ENCODE data around the gene MYO10.
"Not testable (repeated sequence)": the region's sequence is repeated elsewhere in the genome, so short reads cannot be mapped to it uniquely, and the experiment has no call there.

Gene MYO10

DNA sequence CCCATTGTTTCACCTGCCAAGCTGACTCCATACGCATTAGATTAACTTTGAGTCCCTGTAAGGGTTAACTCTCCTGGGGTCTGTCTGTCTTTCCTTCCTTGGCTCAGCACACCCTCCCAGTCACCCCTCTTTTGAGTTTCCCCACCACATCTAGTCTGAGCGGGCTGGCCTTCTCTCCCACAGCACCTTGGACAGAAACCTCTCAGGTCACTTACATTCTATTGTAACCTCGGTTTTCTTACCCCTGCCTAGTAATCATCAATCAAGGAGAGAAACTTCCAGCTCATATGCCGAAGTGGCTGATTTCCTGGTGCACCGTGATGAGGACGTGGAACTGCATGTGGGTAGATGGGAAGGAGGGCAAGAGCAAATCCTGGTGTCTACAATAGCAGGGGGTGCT is 102.1 kb downstream of the MYO10 start:
- Histone ChIP-seq H3K79me2 (no peaks in the 10 kb centered on the region), H3K9me3 (ENCODE audit: control insufficient read depth, low read length) (no peaks in the 10 kb centered on the region), H2AFZ (no peak overlapping the region), H3K4me2 (ENCODE audit: low read length) (no peak overlapping the region), H3K27me3 (ENCODE audit: control insufficient read depth, insufficient read depth, low read length) (no peaks in the 10 kb centered on the region), H3K4me3 (ENCODE audit: low read depth, low read length) (no peak overlapping the region), H3K27ac (no peak overlapping the region), H3K9ac (no peak overlapping the region), H3K36me3 (ENCODE audit: control insufficient read depth, insufficient read depth, low read length) (no peaks in the 10 kb centered on the region), H3K4me1 (no peaks in the 10 kb centered on the region)
- TF ChIP-seq, protein P1, sequence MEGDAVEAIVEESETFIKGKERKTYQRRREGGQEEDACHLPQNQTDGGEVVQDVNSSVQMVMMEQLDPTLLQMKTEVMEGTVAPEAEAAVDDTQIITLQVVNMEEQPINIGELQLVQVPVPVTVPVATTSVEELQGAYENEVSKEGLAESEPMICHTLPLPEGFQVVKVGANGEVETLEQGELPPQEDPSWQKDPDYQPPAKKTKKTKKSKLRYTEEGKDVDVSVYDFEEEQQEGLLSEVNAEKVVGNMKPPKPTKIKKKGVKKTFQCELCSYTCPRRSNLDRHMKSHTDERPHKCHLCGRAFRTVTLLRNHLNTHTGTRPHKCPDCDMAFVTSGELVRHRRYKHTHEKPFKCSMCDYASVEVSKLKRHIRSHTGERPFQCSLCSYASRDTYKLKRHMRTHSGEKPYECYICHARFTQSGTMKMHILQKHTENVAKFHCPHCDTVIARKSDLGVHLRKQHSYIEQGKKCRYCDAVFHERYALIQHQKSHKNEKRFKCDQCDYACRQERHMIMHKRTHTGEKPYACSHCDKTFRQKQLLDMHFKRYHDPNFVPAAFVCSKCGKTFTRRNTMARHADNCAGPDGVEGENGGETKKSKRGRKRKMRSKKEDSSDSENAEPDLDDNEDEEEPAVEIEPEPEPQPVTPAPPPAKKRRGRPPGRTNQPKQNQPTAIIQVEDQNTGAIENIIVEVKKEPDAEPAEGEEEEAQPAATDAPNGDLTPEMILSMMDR (IDR thresholded peaks at IDR 0.05): no peak

DNA sequence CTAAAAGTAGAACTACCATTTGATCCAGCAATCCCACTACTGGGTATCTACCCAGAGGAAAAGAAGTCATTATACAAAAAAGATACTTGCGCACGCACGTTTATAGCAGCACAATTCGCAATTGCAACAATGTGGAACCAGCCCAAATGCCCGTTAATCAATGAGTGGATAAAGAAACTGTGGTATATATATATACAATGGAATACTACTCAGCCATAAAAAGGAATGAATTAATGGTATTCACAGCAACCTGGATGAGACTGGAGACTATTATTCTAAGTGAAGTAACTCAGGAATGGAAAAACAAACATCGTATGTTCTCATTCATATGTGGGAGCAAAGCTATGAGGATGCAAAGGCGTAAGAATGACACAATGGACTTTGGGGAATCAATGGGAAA is 104.8 kb downstream of the MYO10 start:
- H3K79me2 ChIP-seq; H3K9ac ChIP-seq; H3K4me1 ChIP-seq; H3K4me2 ChIP-seq (ENCODE audit: low read length); H2AFZ ChIP-seq; H3K4me3 ChIP-seq (ENCODE audit: low read depth, low read length); H3K27me3 ChIP-seq (ENCODE audit: control insufficient read depth, insufficient read depth, low read length); H3K9me3 ChIP-seq (ENCODE audit: control insufficient read depth, low read length); H3K36me3 ChIP-seq (ENCODE audit: control insufficient read depth, insufficient read depth, low read length); H3K27ac ChIP-seq: not testable (repeated sequence)

DNA sequence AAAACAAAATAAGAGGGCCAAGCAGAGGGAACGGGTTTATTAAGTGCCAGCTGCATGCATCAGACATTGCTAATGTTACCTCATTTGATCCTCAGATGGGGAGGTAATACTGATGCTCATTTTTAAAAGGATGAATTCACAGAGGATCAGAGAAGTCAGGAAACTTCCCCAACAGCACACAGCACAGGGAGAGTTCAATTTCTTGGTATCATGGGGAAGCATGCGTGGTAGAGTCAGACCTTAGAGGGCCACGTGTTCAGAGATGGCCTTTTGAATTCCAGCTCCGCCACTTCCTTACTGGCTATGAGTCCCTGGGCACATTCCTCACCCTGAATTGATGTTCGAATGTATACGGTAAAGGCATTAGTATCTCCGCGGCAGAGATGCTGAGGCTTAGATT is 108.3 kb downstream of the MYO10 start:
- Histone ChIP-seq H3K27me3 (ENCODE audit: control insufficient read depth, insufficient read depth, low read length) (no peaks in the 10 kb centered on the region), H3K9me3 (ENCODE audit: control insufficient read depth, low read length) (no peaks in the 10 kb centered on the region), H3K4me1 (no peaks in the 10 kb centered on the region), H2AFZ (no peak overlapping the region), H3K4me3 (ENCODE audit: low read depth, low read length) (no peak overlapping the region), H3K4me2 (ENCODE audit: low read length) (no peak overlapping the region), H3K27ac (no peak overlapping the region), H3K79me2 (no peaks in the 10 kb centered on the region), H3K36me3 (ENCODE audit: control insufficient read depth, insufficient read depth, low read length) (no peaks in the 10 kb centered on the region), H3K9ac (no peak overlapping the region)
- TF ChIP-seq, protein P1 (IDR thresholded peaks at IDR 0.05): no peak

DNA sequence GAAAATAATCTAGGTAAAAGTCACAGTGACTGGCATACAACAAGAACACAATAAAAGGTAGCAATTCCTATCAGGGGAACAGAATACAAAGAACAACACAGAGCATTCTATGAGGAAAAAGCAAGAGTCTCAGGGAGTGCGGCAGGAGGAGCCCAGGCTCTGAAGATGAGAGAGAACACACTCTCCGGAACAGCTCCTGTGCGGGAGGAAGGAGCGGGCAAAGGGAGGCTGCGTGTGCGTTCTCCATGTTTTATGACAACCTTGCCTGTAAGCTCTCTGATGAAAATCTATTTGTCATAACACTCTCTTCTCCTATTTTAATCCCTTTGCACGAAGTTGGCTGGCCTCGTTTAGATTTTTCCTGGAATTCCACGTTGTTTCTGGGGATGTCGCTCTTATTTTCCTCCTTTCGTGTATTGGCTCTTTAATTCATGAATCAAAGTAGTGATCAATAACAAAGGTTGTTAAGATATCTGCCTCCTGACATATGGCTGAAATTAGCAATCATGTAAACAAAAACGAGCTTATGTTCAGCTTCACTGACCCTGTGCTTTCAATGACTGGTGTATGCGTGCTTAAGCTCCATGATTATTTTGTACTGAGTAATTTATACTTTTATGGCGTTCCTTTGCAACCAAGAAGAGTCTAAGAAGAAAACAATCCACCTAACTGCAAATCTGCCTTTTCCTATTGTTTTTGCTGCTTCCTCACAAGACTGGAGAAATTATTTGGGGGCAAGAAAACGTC is 109.5 kb downstream of the MYO10 start:
- Histone ChIP-seq H3K36me3 (ENCODE audit: control insufficient read depth, insufficient read depth, low read length) (no peaks in the 10 kb centered on the region), H3K4me3 (ENCODE audit: low read depth, low read length) (no peak overlapping the region), H3K27me3 (ENCODE audit: control insufficient read depth, insufficient read depth, low read length) (no peaks in the 10 kb centered on the region), H3K9ac (no peak overlapping the region), H2AFZ (no peak overlapping the region), H3K79me2 (no peaks in the 10 kb centered on the region), H3K9me3 (ENCODE audit: control insufficient read depth, low read length) (no peaks in the 10 kb centered on the region), H3K4me2 (ENCODE audit: low read length) (no peak overlapping the region), H3K4me1 (no peaks in the 10 kb centered on the region), H3K27ac (no peak overlapping the region)
- TF ChIP-seq, protein P1 (IDR thresholded peaks at IDR 0.05): no peak

DNA sequence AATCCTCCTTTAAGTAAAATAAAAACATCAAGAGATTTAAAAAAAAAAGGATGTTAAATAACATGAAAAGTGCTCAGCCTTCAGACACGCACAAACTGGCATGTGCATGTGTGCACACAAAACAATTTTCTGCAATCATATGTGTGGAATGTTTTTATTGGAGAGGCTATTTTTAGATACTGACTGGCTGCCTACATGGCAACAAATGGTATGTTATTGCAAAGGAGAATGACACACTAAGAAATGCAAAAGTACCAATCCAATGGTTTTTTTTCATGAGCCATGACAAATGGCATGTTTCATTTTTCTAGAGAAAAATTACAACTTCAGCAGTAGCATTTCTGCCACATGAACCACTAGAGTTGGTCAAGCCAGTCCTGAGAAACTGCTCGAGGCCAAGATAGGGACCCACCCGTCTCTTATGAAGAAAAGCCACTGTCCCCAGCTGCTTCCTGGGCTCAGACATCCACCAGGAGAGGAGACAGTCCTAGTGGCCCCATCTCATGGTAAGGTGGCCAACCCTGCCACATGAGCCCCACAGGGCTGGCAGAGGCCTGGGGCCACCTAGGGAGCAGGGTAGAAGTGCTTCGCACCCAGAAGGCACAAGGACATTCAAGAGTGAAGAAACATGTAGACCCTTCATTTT is 116.4 kb downstream of the MYO10 start:
- Histone ChIP-seq H3K36me3 (ENCODE audit: control insufficient read depth, insufficient read depth, low read length) (no peaks in the 10 kb centered on the region), H3K4me1 (peaks cover 3% of the 10 kb centered on the region), H2AFZ (no peak overlapping the region), H3K9me3 (ENCODE audit: control insufficient read depth, low read length) (no peaks in the 10 kb centered on the region), H3K4me2 (ENCODE audit: low read length) (no peak overlapping the region), H3K27ac (no peak overlapping the region), H3K79me2 (no peaks in the 10 kb centered on the region), H3K27me3 (ENCODE audit: control insufficient read depth, insufficient read depth, low read length) (no peaks in the 10 kb centered on the region), H3K9ac (no peak overlapping the region), H3K4me3 (ENCODE audit: low read depth, low read length) (no peak overlapping the region)
- TF ChIP-seq, protein P1 (IDR thresholded peaks at IDR 0.05): no peak
